CD14-positive monocyte (primary cell): ENCODE measurements around the gene EIF4A2. TPM values are rescaled to one million over a fixed set of nuclear protein-coding genes. Genes with fewer than 3 reads are reported as not detected.
A peak's percentile ranks its signal among the peaks of the same experiment; 100 is the strongest.

Experiments used
- DNase-seq, 3 donors: peaks; one replicate each; pipeline ENCODE4 v3.0.0-alpha.2; 2011 to 2022
- H2AFZ ChIP-seq: 2 replicates; pipeline ENCODE4 v1.6.0; 2012; ENCODE audit warnings: mild to moderate bottlenecking, low read depth, low read length, inconsistent platforms; ENCODE audit not compliant: insufficient read depth, poor library complexity, severe bottlenecking
- H3K27ac ChIP-seq, 2 donors: 1 replicate in 1 of 2; 2 replicates in 1 of 2; pipeline ENCODE4 v1.5.1; 2012 to 2013; ENCODE audit warnings: low read length in 2 of 2, control low read depth in 1 of 2, inconsistent platforms in 1 of 2, low read depth in 1 of 2, mild to moderate bottlenecking in 1 of 2
- H3K27me3 ChIP-seq, 2 donors: one replicate each; pipeline versions ENCODE4 v1.6.0 to v1.6.1; 2011 to 2013; ENCODE audit warnings: low read length in 2 of 2; ENCODE audit not compliant: control insufficient read depth in 2 of 2, insufficient read depth in 2 of 2
- H3K36me3 ChIP-seq, 2 donors: replicated peaks in 1 of 2; 1 replicate in 1 of 2; 2 replicates in 1 of 2; pipeline versions ENCODE4 v1.5.1 to v1.6.1; 2012 to 2013; ENCODE audit warnings: low read length in 2 of 2, control low read depth in 1 of 2, inconsistent platforms in 1 of 2, mild to moderate bottlenecking in 1 of 2; ENCODE audit not compliant: insufficient read depth in 2 of 2, control insufficient read depth in 1 of 2
- H3K4me1 ChIP-seq, 2 donors: 1 replicate in 1 of 2; 2 replicates in 1 of 2; pipeline versions ENCODE4 v1.5.1 to v1.6.1; 2012 to 2013; ENCODE audit warnings: low read length in 2 of 2, control low read depth in 1 of 2, inconsistent platforms in 1 of 2, mild to moderate bottlenecking in 1 of 2, moderate library complexity in 1 of 2; ENCODE audit not compliant: insufficient read depth in 2 of 2, control insufficient read depth in 1 of 2
- H3K4me2 ChIP-seq: replicated peaks from 2 replicates; pipeline ENCODE3; 2012; ENCODE audit warnings: low read length, moderate library complexity, mild to moderate bottlenecking; ENCODE audit not compliant: poor library complexity, severe bottlenecking; ENCODE audit errors: extremely low read depth
- H3K4me3 ChIP-seq, 3 experiments: fragments of 200-600 bp in 1 of 3; sonication (generic) in 1 of 3; replicated peaks in 1 of 3; 1 replicate in 2 of 3; 2 replicates in 1 of 3; pipeline ENCODE4 v1.5.1; 2011 to 2013; ENCODE audit warnings: low read length in 3 of 3, mild to moderate bottlenecking in 3 of 3, control low read depth in 2 of 3, low read depth in 2 of 3, inconsistent platforms in 1 of 3, moderate library complexity in 1 of 3
- H3K79me2 ChIP-seq: 2 replicates; pipeline ENCODE4 v1.6.0; 2012; ENCODE audit warnings: mild to moderate bottlenecking, control low read depth, inconsistent platforms, low read length, moderate library complexity; ENCODE audit not compliant: insufficient read depth
- H3K9ac ChIP-seq: 2 replicates; pipeline ENCODE4 v1.6.0; 2017; ENCODE audit warnings: low read length, mild to moderate bottlenecking; ENCODE audit not compliant: insufficient read depth, poor library complexity, severe bottlenecking
- H3K9me3 ChIP-seq, 2 donors: replicated peaks in 1 of 2; 1 replicate in 1 of 2; 2 replicates in 1 of 2; pipeline versions ENCODE4 v1.5.1 to v1.6.1; 2012 to 2013; ENCODE audit warnings: low read length in 2 of 2, control low read depth in 1 of 2; ENCODE audit not compliant: control insufficient read depth in 1 of 2, insufficient read depth in 1 of 2
- H4K20me1 ChIP-seq: 2 replicates; pipeline ENCODE4 v1.6.0; 2012; ENCODE audit warnings: mild to moderate bottlenecking, low read length, control low read depth, moderate library complexity; ENCODE audit not compliant: insufficient read depth
- H3K27ac Mint-ChIP-seq, 7 donors: one replicate each; pipeline ENCODE4 v1.8.0; 2020; ENCODE audit warnings: mild to moderate bottlenecking in 7 of 7, mixed read lengths in 7 of 7, moderate library complexity in 6 of 7, inconsistent platforms in 2 of 7
- H3K27me3 Mint-ChIP-seq, 3 donors: one replicate each; pipeline ENCODE4 v1.8.0; 2021 to 2022; ENCODE audit warnings: low read depth in 3 of 3, mild to moderate bottlenecking in 3 of 3, mixed read lengths in 3 of 3, moderate library complexity in 3 of 3, inconsistent platforms in 1 of 3
- H3K36me3 Mint-ChIP-seq, 2 donors: one replicate each; pipeline ENCODE4 v1.8.0; 2020; ENCODE audit warnings: mixed read lengths in 2 of 2, inconsistent platforms in 1 of 2, mild to moderate bottlenecking in 1 of 2
- H3K4me1 Mint-ChIP-seq: one replicate; pipeline ENCODE4 v1.8.0; 2020; ENCODE audit warnings: mild to moderate bottlenecking, mixed read lengths
- H3K4me3 Mint-ChIP-seq, 2 donors: one replicate each; pipeline ENCODE4 v1.8.0; 2020; ENCODE audit warnings: mild to moderate bottlenecking in 2 of 2, mixed read lengths in 2 of 2, moderate library complexity in 1 of 2
- H3K9me3 Mint-ChIP-seq, 7 donors: one replicate each; pipeline ENCODE4 v1.8.0; 2020 to 2022; ENCODE audit warnings: mixed read lengths in 7 of 7, mild to moderate bottlenecking in 6 of 7, moderate library complexity in 6 of 7, inconsistent platforms in 2 of 7
- CTCF ChIP-seq: fragments of 200-600 bp; IDR thresholded peaks from one replicate; pipeline ENCODE4 v1.8.0; 2022; ENCODE audit warnings: antibody characterized with exemption, mild to moderate bottlenecking
- WGBS: methylation state at CpG from one replicate; pipeline ENCODE4 v1.1.5; 2013; ENCODE audit warnings: missing lambda C conversion rate; ENCODE audit not compliant: insufficient coverage; 5-methylcytosine and 5-hydroxymethylcytosine counted together
- intact Hi-C, 2 donors: fragments of 100-400 bp; cut with micrococcal nuclease; formaldehyde crosslinking; loops; one replicate each; pipeline versions ENCODE4 v1.15.0 to v1.15.1; 2023
- polyA plus RNA-seq, 3 donors: library from polyadenylated mRNA; depleted of rRNA in 1 of 3; unstranded in 2 of 3; stranded (reverse) in 1 of 3; fragments of 300-500 nt in 2 of 3; fragments of >200 nt in 1 of 3; fragmentation: Illumina TruSeq in 2 of 3; gene quantifications; 1 replicate in 2 of 3; 2 replicates in 1 of 3; pipeline ENCODE4 v1.2.3, GENCODE V29; 2012 to 2021

Gene EIF4A2
- polyA plus RNA-seq, 3 donors, result 67.0 to 405 (median 73.0) TPM

GRCh38 chr3:186826410-186826975 lies 43.1 kb downstream of the EIF4A2 start:
- peaks cover 12 to 29% of the 10 kb centered on the region in 2 donors for H3K4me1 ChIP-seq
- Mint-ChIP-seq H3K27me3 (peaks cover 69 to 80% (median 77%) of the 10 kb centered on the region in 3 donors), H3K27ac (no peak overlapping the region), H3K4me1 (peaks cover 23% of the 10 kb centered on the region), H3K9me3 (peaks cover 0 to 10% (median 4%) of the 10 kb centered on the region in 7 donors), H3K36me3 (peaks cover 2 to 7% of the 10 kb centered on the region in 2 donors), H3K4me3 (peak overlapping the region; percentile 68 to 89)
- peak overlapping the region; percentile 86 for H2AFZ ChIP-seq
- peaks cover 59 to 72% of the 10 kb centered on the region in 2 donors for H3K27me3 ChIP-seq
- WGBS, result 0% methylated on average over 7 of the region's 14 CpGs
- peaks cover 3 to 18% of the 10 kb centered on the region in 2 donors for H3K9me3 ChIP-seq
- no peaks in the 10 kb centered on the region for H3K36me3 ChIP-seq
- intact Hi-C loops, result loop anchor here in 1 of 2 donors (5.0 kb wide), 1 partner anchor 44 kb away; the partner anchor contains the start of gene EIF4A2
- DNase-seq, result no peak
- no peak for TF ChIP-seq CTCF
- H3K27ac ChIP-seq, result no peak overlapping the region
- no peaks in the 10 kb centered on the region for H4K20me1 ChIP-seq
- H3K79me2 ChIP-seq, result no peaks in the 10 kb centered on the region
- H3K4me3 ChIP-seq, result peak overlapping the region in 2 of 3 experiments; percentile 45 to 80
- no peak overlapping the region for H3K9ac ChIP-seq
- H3K4me2 ChIP-seq, result peak overlapping the region; percentile 81

DNA sequence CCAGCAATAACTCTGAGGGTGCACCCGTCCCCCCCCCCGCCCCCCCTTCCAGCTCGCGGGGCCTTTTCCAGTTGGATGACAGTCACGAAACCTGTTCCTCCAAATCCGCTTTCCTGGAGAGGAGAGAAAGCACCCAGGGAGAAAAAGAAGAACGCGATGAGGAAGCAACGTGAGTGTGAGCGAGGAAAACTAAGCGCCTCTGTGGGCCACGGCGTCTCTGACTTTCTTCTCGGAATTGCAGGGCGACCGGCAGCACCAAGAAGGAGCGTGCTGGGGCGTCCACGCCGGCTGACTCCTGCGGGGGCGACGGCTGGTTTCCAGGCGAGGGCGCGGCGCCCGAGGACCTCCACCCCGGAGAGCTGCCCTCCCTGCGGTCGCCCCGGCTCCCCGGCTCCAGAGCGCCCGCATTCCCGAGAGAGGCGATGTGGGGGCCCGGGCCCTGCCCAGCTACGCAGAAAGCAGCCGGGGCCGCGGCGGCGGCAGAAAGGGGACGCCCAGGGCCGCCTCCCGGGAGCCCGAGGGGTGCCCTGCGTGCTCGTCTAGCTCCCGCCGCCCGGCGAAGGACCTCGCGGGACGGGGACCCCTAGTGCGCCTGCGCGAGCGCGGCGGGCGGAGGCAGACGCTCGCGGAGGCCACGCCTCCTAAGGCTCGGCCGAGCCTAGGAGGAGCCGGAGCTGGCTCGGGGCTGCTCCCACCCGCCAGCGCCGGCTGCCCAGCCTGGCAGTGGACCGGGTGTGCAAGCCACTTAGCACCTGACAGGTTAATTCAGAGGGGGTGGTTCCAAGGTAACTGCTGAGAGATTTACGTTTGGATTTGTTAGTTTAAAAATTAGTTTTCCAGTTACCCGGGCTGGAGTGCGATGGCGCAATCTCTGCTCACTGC lies 43.8 kb downstream of the EIF4A2 start:
- H3K9ac ChIP-seq, result peak overlapping the region; percentile 66
- no peaks in the 10 kb centered on the region for H3K79me2 ChIP-seq
- peak overlapping the region; percentile 45 to 80 (median 69) for H3K4me3 ChIP-seq
- Mint-ChIP-seq H3K36me3 (peaks cover 2 to 7% of the 10 kb centered on the region in 2 donors), H3K4me1 (peaks cover 22% of the 10 kb centered on the region), H3K4me3 (peak overlapping the region; percentile 76 to 89), H3K27me3 (peaks cover 69 to 83% (median 82%) of the 10 kb centered on the region in 3 donors), H3K9me3 (peaks cover 0 to 10% (median 4%) of the 10 kb centered on the region in 7 donors), H3K27ac (no peak overlapping the region)
- peaks cover 12 to 29% of the 10 kb centered on the region in 2 donors for H3K4me1 ChIP-seq
- H3K27me3 ChIP-seq, result peaks cover 65 to 77% of the 10 kb centered on the region in 2 donors
- peak; percentile 76 to 89 (median 84) for DNase-seq
- under 1% methylated on average over 72 of the region's 80 CpGs for WGBS
- peak overlapping the region; percentile 81 for H3K4me2 ChIP-seq
- intact Hi-C loops, result loop anchor here in 1 of 2 donors (5.0 kb wide), 1 partner anchor 45 kb away; the partner anchor contains the start of gene EIF4A2
- no peaks in the 10 kb centered on the region for H3K36me3 ChIP-seq
- H2AFZ ChIP-seq, result peak overlapping the region; percentile 86
- H3K27ac ChIP-seq, result no peak overlapping the region
- no peaks in the 10 kb centered on the region for H4K20me1 ChIP-seq
- no peak for TF ChIP-seq CTCF
- H3K9me3 ChIP-seq, result peaks cover 3 to 18% of the 10 kb centered on the region in 2 donors
